GM04504 (cell line): ENCODE data around the gene DPP10.
"Not testable (repeated sequence)": the region's sequence is repeated elsewhere in the genome, so short reads cannot be mapped to it uniquely, and the experiment has no call there.

ENCODE experiments used
- DNase-seq: peaks from one replicate; pipeline ENCODE4 v3.0.0-alpha.2; 2012; ENCODE audit warnings: low read depth

Gene DPP10

DNA sequence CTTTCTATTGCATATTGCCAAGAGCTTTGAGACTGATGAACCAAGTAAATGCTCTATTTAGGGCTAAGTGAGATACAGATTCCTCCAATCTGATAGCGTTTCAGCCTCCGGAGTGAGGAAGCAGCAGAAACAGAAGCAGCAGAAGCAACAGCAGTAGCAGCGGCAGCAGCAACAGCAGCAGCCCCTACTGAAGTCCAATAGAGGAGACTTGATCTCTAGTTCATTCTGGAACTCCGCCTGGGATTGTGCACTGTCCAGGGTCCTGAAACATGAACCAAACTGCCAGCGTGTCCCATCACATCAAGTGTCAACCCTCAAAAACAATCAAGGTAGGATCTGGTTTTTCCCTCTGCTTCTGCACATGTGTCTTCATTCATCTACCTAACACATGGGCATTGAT is at the start of gene DPP10:
DPP10 (plus strand) TSS at position 132 of the 400 bp plus-strand sequence.
- DNase-seq = no peak

DNA sequence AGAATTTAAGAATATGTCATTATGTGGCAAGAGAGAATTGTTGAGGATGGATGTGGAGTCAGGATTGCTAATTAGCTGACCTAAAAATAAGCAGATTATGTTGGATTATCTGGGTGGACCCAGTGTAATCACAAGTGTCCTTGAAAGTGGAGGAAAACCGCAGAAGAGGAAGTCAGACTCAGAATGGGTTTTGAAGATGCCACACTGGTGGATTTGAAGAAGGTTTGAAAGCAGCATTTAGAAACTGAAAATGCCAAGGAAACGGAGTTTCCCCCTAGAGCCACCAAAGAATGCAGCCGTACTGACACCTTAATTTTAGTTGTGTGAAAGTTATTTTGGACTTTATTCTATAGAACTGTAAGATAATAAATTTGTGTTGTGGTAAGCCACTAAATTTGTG is 41.6 kb upstream of the DPP10 start:
- DNase-seq = no peak

DNA sequence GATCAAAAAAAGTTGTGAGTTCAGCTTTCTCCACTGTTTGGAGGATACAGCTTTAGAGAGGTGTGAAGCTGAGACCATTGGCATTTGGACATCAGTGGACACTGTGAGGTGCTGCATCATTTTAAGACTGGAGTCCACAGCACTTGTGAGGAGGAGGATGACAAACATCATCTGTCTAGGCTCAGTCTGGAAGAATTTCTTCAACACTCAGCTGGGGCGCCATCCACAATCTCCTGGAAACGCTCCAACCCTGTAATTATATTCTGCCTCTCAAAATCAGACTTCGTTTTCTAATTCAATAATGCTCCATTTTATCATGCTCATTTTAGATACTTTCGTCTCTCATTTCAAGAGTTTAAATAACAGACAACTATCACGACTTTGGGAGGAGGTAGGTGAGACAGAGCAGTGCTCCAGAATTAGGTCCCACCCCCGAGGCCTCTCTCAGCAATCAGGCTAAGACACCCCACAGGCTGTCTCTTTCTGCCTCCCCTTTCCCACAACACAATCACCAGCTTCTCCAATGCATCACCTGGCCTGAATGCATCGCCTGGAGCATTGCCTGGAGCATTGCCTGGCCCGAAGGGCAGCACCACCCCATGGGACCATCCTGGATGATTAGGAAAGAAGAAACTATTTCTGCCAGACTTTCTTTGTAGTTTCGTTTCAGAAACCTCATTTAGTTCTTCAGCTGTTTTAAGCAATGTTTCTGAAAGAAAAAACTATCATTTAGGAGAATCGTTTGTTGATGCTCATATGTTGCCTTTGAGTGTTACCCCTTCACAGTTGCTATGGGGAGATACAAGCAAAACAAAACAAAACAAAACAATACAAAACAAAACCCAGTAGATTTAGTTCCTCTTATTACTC is 37.0 kb upstream of the DPP10 start:
- DNase-seq = no peak

DNA sequence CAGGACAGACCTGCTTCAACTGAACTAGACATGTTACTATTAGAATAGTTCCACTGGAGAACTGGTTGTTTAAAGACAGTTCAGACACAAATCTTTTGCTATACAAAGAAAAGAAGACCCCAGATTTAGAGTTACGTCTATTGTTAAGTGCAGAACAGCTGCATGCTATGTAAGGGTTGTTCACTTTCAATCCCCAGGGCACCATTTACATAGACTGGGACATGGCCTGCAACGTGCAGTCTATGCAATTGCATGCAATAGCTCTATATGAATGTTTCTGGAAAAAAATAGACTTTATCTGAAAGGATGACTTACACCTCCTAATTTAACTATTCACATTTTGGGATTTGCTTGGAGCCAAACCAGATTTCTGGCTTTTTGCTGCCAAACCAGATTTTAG is 36.1 kb upstream of the DPP10 start:
- DNase-seq = no peak

DNA sequence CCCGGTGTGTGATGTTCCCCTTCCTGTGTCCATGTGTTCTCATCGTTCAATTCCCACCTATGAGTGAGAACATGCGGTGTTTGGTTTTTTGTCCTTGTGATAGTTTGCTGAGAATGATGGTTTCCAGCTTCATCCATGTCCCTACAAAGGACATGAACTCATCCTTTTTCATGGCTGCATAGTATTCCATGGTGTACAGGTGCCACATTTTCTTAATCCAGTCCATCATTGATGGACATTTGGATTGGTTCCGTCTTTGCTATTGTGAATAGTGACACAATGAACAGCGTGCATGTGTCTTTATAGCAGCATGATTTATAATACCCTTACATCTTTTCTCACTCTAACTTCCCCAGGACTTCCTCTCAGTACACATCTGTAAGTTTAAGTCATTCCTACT is 35.1 kb upstream of the DPP10 start:
- DNase-seq = not testable (repeated sequence)

DNA sequence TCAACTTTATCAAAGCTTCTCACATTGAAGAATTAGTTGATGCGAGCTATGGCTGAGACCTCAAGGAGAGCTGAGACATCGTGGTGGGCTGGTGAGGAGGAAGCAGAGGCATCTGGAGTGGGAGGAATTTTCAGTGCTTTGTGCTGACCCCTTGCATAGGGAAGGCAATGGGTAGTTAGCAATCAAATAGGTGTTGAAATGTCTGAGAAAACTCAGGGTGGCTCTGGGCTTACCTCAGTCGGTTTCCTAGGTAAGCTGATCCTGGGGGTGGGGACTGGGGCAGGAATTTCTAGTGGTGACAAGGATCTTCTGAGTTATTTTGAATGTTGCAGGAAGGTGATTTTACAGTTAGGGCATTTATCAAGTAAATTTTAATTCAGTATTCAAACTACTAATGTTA is 20.7 kb upstream of the DPP10 start:
- no peak for DNase-seq

DNA sequence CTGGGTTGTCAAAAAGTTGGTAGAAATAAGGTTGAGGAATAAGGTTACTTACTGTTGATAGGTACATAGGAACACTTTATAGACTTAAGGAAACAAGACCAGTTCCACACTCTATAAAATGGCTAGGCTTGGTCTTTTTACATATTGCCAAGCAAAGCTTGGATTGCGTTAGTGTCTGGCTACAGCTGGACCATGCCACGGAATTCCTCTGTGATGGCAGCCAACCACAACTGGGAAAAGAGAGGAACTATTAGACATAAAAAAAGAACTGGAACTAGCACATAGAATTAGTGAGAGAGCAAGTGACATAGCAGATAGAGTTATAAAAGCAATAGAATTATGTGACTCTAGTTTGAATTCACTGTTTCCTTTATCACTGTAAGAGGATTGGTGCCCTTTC is 17.7 kb upstream of the DPP10 start:
- no peak for DNase-seq

DNA sequence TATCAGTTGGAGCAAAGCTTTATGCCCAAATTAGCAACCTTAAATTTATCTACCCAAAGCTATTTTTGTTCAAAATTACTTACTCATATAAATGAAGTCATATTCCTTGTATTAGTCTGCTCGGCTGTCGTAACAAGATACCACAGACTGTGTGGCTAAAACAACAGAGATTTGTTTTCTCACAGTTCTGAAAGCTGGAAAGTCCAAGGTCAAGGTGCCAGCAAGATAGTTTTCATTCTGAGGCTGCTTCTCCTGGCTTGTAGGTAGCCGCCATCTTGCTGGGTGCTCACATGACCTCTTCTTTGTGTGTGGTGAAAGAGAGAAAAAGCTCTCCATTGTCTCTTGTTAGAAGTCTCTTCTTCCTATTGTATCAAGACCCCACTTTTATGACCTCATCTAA is 15.7 kb upstream of the DPP10 start:
- no peak for DNase-seq

DNA sequence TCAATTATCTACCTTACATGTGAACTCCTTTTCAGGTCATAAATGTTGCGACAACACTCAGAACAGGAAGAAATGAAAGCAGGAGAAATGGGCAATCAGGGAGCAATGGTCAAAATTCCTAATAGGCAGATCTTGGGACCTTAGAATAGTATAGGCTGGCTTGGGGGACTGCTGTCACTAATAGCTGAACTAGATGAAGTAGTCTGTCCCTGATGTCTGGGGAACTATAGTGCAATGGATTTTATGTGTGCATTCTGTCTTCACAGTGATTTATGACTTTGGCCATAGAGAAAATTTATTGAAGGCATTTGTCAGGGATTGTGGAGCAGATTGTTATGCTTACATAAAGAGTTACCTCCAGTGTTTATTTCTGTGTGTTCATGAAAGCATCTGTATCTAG is 6.1 kb upstream of the DPP10 start:
- no peak for DNase-seq

DNA sequence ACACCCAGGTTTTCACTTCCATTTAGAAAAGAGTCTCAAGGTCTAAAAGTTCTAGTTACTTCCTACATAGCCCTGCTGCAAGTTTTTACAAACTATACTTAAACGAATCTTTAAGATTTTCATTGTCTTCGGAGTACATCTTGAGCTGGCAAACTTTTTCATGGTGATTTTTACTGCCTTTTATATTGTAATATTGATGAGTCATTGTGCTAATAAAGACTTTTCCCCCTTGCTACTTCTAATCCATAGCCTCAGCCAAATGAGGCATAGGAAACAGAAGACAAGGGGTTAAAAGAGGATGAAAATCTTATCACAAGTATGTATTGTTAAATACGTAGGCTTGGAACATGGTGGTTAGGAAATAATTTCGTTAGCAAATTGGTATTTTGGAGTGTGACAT is 4.1 kb downstream of the DPP10 start:
- DNase-seq = no peak

DNA sequence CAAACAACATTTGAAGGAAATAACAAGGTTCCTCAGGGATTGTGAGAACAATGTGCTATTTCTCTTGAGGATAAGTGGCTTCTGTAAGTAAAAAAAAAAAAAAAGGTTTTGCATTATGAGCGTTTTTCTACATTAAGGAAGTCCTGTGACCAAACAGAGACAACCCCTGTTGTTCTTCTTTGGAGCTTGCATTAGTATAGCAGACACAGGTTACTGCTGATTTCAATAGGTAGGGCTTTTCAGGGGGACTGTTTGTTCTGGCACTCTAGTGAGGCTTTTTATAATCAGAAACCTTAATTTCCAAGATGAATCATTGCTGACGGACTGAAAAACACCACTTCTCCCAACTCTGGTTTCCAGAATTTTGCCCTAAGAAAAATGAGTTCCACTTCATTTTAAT is 8.2 kb downstream of the DPP10 start:
- no peak for DNase-seq

DNA sequence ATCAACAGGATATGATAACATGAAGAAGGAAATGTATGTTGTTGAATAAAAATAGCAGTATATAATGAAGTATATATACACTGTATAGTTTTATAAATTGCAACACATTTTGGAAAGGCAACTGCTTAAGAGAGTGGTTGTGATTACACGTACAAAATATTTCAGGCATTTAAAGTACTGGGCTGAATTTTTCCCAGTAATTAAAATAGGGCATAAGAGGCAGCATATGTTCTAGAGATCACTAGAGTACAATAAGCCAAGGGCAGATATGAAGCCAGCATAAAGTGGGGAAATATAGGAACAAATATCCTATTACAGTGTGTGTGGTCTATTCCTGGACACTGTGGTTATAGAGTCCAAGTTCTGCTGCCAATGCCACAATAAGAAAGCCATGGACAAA is 14.1 kb downstream of the DPP10 start:
- DNase-seq = no peak

DNA sequence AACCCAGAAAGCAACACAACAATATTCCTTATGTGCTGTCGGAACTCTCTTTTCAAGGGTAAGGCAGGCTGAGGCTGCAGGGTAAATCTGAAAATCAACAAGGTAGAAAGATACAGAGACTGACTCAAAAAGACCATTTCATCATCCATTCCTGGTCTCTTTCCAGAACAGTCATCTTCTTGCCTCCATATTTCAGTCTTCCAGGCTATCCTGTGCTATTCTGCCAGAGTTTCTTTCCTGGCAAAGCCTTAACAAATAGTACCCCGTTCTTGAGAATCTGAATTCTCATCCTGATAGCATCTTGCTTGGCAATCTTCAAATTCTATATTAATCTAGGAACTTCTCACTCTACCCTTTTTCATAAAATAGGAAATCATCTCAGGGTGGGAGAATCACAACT is 15.5 kb downstream of the DPP10 start:
- DNase-seq = no peak

DNA sequence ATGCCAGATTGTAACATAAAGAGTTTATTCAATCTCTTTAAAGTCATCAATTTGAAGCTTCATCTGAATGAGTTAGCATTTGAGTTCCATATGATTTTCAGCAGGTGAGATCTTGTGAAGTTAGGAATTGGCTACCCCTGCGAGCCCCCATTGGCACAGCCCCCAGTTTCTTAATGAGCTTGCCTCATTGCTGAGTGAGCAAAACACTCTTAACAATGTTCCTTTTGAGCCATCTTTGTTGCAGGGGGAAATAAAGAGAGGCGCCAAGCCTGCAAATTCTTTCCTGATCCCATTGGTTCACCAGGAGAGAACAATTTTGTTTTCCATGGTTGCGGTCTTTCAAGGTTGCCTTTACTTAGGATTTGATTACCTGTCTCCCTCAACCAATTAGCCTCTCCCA is 18.7 kb downstream of the DPP10 start:
- DNase-seq = no peak

DNA sequence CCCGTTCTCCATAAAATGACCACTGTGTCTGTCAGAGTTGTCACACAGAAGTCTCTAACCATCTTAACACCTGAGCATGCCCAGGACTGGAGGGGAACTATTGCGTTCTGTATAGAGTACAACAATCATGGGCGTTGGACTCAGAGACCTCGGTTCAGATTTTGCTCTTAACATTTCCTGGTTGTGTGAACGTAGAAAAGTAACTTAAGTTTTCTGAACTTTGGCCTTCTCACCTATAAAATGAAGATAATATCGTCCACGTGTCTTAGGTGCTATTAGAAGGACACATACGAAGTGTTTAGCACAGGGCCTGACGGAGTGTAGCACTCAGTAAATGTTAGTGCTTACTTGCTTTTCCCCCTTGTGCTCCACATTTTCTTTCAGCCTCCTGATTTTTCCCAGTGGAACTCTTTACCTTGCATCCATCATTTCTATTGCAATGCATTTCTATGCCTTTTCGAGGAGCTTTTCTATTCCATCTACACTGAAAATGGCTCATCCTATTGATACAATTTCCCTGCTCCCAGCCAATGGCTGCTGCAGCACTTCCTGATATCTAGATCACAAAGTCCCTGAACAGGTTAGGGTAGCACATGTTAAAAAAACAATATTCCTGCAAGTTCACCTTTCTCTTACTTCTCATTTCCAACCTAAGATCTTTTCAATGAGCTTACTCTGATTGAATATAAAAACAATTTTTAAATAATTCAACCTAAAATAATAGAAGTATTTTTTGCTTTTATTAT is 22.7 kb downstream of the DPP10 start:
- no peak for DNase-seq

DNA sequence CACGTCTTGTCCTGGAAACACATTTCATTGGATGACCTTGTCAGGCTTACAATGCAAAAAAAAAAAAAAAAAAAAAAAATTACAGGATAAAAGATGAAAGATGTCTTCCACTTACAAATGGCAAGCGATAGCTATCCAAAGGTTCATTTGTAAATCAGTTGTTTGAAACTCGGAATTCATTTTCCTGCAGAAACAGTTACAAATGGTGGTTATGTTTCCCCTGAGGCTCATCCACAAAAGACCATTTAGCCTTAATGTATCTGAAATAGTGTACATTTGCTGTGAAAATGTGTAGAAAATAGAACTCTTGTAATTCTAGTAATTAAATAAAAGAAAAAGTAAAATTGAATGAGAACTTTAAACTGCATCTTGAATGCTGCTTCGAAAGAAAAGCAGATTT is 25.9 kb downstream of the DPP10 start:
- no peak for DNase-seq

DNA sequence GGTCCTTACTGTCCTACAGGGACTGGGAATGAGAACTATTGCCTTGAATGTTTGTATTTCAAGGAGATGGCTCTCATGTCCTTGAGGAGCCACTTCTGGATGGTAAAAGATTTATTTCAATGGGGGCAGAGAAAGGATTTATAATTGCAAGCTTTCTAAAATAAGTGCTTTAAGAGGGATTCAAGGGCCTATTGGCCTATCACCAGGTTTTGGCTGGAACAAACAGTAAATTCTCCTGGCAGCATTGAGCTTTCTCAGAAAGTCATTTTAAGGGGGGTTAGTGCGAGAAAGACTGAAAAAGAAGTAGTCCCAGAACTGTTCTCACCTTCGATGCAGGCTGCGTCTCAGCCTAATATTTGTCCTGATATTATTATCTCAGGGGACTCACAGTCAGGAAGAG is 29.8 kb downstream of the DPP10 start:
- no peak for DNase-seq

DNA sequence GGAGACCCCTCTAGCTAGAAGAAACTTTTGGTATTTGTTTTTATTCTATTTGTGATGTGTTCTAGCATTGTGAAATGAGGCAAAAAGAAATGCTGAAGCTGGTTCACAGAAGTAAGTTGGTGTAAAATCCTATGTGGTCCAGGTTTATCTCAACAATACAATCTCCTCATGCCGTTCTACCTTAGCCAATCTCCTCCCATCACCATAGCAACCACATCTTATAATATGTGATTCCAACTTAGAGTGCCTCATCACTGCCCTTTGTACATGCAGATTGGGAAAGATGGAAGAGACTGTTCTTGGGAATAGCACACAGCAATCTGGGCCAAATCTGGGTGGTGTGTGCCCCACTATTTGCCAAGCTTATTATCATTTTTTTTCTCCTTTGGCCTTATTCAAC is 30.3 kb downstream of the DPP10 start:
- DNase-seq = no peak

DNA sequence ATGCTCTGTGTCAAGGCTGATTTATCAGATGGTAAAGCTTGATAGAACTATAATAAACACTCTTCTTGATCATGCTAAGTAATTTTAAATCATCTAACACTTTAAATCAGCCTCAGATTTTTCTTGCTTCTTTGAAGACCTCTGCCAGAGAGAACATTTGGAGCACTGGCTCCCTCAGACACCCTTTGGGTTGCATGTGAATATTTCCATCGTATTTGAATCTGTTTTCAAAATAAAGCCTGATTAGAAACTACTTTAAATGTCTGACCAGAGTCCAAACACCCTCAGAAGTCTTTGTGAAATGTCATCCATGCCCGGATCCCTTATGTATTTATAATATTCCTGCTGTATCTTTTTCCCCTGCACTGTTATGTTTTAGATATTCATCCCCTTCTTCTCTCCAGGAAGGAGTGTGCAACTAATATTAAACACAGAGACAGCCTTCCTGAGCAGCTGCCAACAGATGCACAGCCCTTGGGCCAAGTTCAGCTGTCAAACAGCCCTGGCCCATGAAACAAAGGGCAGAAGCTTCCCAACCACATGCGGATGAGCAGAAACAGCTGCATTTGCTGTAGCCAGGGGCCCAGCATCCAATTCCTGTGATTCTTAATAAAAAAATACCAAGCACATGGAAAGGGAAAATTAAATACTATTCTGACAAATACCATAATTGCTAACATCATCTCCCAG is 46.5 kb downstream of the DPP10 start:
- DNase-seq = no peak

DNA sequence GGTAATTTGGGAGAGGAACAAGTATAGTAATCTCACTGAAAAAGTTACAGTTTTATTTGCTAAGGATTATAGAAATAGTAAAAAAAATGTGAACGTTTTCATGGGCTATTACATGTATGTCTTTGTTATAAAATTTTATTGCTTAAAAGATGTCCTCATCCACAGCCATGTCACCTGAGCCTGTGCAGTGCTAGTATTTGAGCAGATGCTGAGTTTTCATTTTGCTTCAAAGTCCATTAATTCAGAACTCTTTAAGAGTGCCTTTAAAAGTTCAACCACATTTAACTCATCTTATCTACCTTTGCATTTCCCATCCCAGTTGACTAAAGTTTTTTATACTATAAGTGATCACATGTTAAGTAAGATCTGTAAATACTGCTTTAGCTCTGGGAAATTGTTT is 52.6 kb downstream of the DPP10 start:
- no peak for DNase-seq

DNA sequence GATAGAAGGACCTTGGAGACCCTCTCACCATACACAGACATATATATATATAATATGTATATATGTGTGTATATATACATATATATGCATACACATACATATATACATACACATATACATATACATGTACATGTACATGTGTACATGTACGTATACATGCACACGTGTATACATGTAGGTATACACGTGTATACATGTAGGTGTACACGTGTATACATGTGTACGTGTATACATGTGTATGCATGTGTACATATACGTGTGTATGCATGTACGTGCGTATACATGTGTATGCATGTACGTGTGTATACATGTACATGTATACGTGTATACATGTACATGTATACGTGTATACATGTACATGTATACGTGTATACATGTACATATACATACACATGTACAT is 54.5 kb downstream of the DPP10 start:
- no peak for DNase-seq

DNA sequence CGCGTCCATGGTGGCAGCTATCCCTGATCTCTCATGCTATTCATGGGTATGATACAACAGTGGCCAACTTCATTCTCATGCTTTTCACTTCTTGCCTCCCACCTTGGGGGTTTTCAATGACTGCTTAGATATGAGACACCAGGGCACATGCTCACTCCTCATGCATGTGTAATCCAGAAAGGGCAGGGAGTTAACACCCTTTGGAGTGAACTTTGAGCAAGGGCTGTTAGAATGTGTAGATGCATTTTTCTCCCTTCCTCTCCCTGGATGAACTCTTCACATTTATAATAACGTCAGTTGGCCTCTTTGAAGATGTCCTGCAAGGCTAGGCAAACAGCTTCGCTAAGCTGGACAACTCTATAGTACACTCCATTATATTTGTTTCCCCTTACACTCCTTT is 56.7 kb downstream of the DPP10 start:
- no peak for DNase-seq

DNA sequence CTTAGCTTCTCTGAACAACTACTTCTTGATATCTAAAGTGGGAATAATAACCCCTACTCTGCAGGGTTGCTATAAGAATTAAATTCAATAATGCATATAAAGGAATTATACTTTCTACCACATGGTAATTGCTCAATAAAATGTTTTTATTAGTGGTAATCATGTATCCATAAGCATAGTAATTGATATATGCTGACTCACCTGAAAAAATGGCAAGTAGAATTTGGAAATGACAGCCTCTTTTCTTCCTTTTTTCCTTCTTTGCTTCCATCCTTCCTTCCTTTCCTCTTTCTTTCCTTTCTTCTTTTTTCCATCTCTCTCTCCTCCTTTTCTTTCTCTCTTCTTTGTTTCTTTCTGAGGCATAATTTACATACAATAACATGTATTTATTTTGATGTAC is 65.3 kb downstream of the DPP10 start:
- no peak for DNase-seq
